Colonic mucosa (tissue), 4 donors: Measurements from ENCODE around the gene HSPB1. TPM values are rescaled to one million over a fixed set of nuclear protein-coding genes. Genes with fewer than 3 reads are reported as not detected.

Experiments used
- DNase-seq: peaks from one replicate; pipeline ENCODE4 v3.0.0-alpha.2; 2020
- H3K27ac ChIP-seq: fragments of 200-600 bp; one replicate; pipeline ENCODE4 v1.8.0; 2021
- H3K27me3 ChIP-seq: fragments of 200-600 bp; one replicate; pipeline ENCODE4 v1.8.0; 2021
- H3K36me3 ChIP-seq: fragments of 200-600 bp; one replicate; pipeline ENCODE4 v1.8.0; 2021
- H3K4me1 ChIP-seq: fragments of 200-600 bp; one replicate; pipeline ENCODE4 v1.8.0; 2021; ENCODE audit warnings: mild to moderate bottlenecking
- H3K4me3 ChIP-seq: fragments of 200-600 bp; one replicate; pipeline ENCODE4 v1.8.0; 2021
- H3K9ac ChIP-seq, 2 donors: one replicate each; pipeline ENCODE4 v1.7.0; 2013; ENCODE audit warnings: control low read depth in 2 of 2, low read depth in 2 of 2, low read length in 2 of 2
- H3K9me3 ChIP-seq: fragments of 200-600 bp; one replicate; pipeline ENCODE4 v1.8.0; 2021
- CTCF ChIP-seq: fragments of 200-600 bp; IDR thresholded peaks from one replicate; pipeline ENCODE4 v1.8.0; 2022; ENCODE audit warnings: antibody characterized with exemption, mild to moderate bottlenecking
- intact Hi-C: fragments of 100-400 bp; cut with DNase I; formaldehyde crosslinking; loops from one replicate; pipeline ENCODE4 v1.14.1; 2022
- total RNA-seq, 2 donors: library from RNA; stranded (reverse); fragmentation: NEBNext Ultra II Directional in 1 of 2; extraction: Animal tissue kit (Norgen Biotek cat#: 25700) in 1 of 2; gene quantifications; one replicate each; pipeline ENCODE4 v1.2.1, GENCODE V29; 2021
- donor health status: healthy.
- donor health status: DM: no; HTN: no; CAD: no.
- donor health status: DM: no; HTN: no; CAD: no.

The HSPB1 gene
- total RNA-seq = 100 to 1,000 TPM; 539 to 844 TPM

GRCh38 chr7:76302347-76303201 lies at the start of gene HSPB1:
Gene HSPB1, plus strand, starts transcription at chr7:76302673. Its CDS starts 40 bp downstream, at chr7:76302713.
- peak within 1 kb of the TSS; percentile 98 for H3K27ac ChIP-seq
- peaks cover 3% of the 10 kb centered on the region for H3K4me1 ChIP-seq
- peak within 1 kb of the TSS; percentile 72 to 84 for H3K9ac ChIP-seq
- intact Hi-C loops = no loop called here
- H3K27me3 ChIP-seq = no peaks in the 10 kb centered on the region
- no peak for TF ChIP-seq CTCF
- H3K36me3 ChIP-seq = no peaks in the 10 kb centered on the region
- peak within 1 kb of the TSS; percentile 73 for H3K4me3 ChIP-seq
- H3K9me3 ChIP-seq = no peaks in the 10 kb centered on the region
- DNase-seq = peak; percentile 96

GRCh38 chr7:76254781-76255180 lies 47.7 kb upstream of the HSPB1 start:
- no peak for DNase-seq
- TF ChIP-seq CTCF = no peak
- intact Hi-C loops = no loop called here

GRCh38 chr7:76257973-76258372 lies 44.5 kb upstream of the HSPB1 start:
- Histone ChIP-seq H3K9ac (no peak overlapping the region), H3K4me1 (no peaks in the 10 kb centered on the region), H3K4me3 (no peak overlapping the region), H3K27me3 (peaks cover 7% of the 10 kb centered on the region), H3K36me3 (no peaks in the 10 kb centered on the region), H3K9me3 (no peaks in the 10 kb centered on the region), H3K27ac (no peak overlapping the region)
- TF ChIP-seq CTCF = no peak
- no peak for DNase-seq
- intact Hi-C loops = no loop called here

More at GRCh38 chr7:76254781-76255180, 47.7 kb upstream of the HSPB1 start:
- Histone ChIP-seq H3K4me3 (no peak overlapping the region), H3K4me1 (no peaks in the 10 kb centered on the region), H3K36me3 (no peaks in the 10 kb centered on the region), H3K27ac (no peak overlapping the region), H3K9me3 (no peaks in the 10 kb centered on the region), H3K9ac (no peak overlapping the region), H3K27me3 (peaks cover 4% of the 10 kb centered on the region)

- no peaks in the 10 kb centered on the region for H3K9me3 ChIP-seq
- intact Hi-C loops = loop anchor here (5.0 kb wide), 1 partner anchor 82 kb away; no protein-coding TSS in a partner anchor
- no peak for TF ChIP-seq CTCF
- no peaks in the 10 kb centered on the region for H3K36me3 ChIP-seq
- H3K4me3 ChIP-seq = peak overlapping the region; percentile 9
- H3K27ac ChIP-seq = no peak overlapping the region
- H3K4me1 ChIP-seq = no peaks in the 10 kb centered on the region
- DNase-seq = no peak
- peaks cover 7% of the 10 kb centered on the region for H3K27me3 ChIP-seq
- H3K9ac ChIP-seq = no peak overlapping the region
Measured at GRCh38 chr7:76259124-76260093, 43.1 kb upstream of the HSPB1 start.

GRCh38 chr7:76260171-76260703 lies 42.2 kb upstream of the HSPB1 start:
- H3K36me3 ChIP-seq = no peaks in the 10 kb centered on the region
- no peaks in the 10 kb centered on the region for H3K9me3 ChIP-seq
- H3K27ac ChIP-seq = no peak overlapping the region
- peak overlapping the region; percentile 9 for H3K4me3 ChIP-seq
- intact Hi-C loops = loop anchor here (5.0 kb wide), 1 partner anchor 83 kb away; no protein-coding TSS in a partner anchor
- no peak overlapping the region for H3K9ac ChIP-seq
- peak; percentile 30 for DNase-seq
- peaks cover 7% of the 10 kb centered on the region for H3K27me3 ChIP-seq
- TF ChIP-seq CTCF = no peak
- no peaks in the 10 kb centered on the region for H3K4me1 ChIP-seq
